ENCODE data around the gene TXNDC15. TPM values are rescaled to one million over a fixed set of nuclear protein-coding genes. Genes with fewer than 3 reads are reported as not detected.
"Not testable (repeated sequence)": the region's sequence is repeated elsewhere in the genome, so short reads cannot be mapped to it uniquely, and the experiment has no call there.

TXNDC15 gene
- total RNA-seq, 3 donors from 2014 or later (not counting 1 experiment from before 2014, with no cell fraction given) = 36.6 to 48.3 (median 47.8) TPM

- H3K4me1 ChIP-seq (ENCODE audit: control insufficient read depth, insufficient read depth, low read length) = peaks cover 11% of the 10 kb centered on the region
- H3K4me1 Mint-ChIP-seq = peaks cover 4% of the 10 kb centered on the region in 2 donors
- no peaks in the 10 kb centered on the region for H3K36me3 Mint-ChIP-seq
- H3K9me3 ChIP-seq (ENCODE audit: control insufficient read depth, insufficient read depth, low read length) = no peaks in the 10 kb centered on the region
- no peaks in the 10 kb centered on the region for H3K27me3 ChIP-seq (ENCODE audit: control insufficient read depth, insufficient read depth, low read length)
- WGBS (ENCODE audit: insufficient coverage) = under 1% methylated on average over 52 of the region's 54 CpGs
- peak; percentile 55 to 83 for DNase-seq
- H3K4me3 ChIP-seq (ENCODE audit: low read length) = peak overlapping the region; percentile 71
- no peaks in the 10 kb centered on the region for H3K9me3 Mint-ChIP-seq
- no peaks in the 10 kb centered on the region for H3K27me3 Mint-ChIP-seq (ENCODE audit: low read depth in 2 of 2)
- H3K36me3 ChIP-seq (ENCODE audit: control insufficient read depth, insufficient read depth, low read length) = peaks cover 3% of the 10 kb centered on the region
- peak overlapping the region; percentile 96 for H3K4me3 Mint-ChIP-seq
- peak; percentile 91 for TF ChIP-seq CTCF (IDR thresholded peaks at IDR 0.05)
- peak; percentile 15 to 25 (median 16) for ATAC-seq
- H3K27ac Mint-ChIP-seq = peak overlapping the region; percentile 91 to 94
- intact Hi-C loops (cut with micrococcal nuclease) = loop anchor here (1.0 to 10.0 kb wide), 6 partner anchors 60 to 601 kb away; partner anchors contain the start of genes C5orf24, CAMLG, JADE2 and SAR1B
- H3K27ac ChIP-seq (ENCODE audit: low read length) = peak overlapping the region; percentile 81
Measured at GRCh38 chr5:134905246-134905996, 31.2 kb downstream of the TXNDC15 start.

DNA sequence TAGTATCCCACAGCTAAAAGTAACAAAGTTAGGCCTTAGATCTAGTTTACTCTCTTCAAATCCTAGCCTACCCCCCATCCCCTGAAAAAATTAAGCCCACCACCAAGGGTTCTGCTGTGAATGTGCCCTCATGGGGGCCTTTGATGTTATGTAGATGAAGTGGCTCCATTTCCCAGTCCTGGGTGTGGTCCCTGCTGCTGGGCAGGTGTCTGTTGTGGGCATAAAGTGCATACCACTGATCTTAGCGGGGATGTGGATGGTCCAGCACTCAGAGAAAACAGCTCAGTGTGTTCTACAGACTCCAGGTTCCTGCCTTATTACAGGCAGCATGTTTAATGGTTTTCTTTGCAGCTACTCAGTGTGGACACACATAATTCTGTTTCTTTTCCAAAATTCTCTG, 32.6 kb downstream of the TXNDC15 start:
- Mint-ChIP-seq H3K27ac (peak overlapping the region; percentile 91 to 94), H3K9me3 (no peaks in the 10 kb centered on the region), H3K4me1 (peaks cover 4% of the 10 kb centered on the region in 2 donors), H3K4me3 (peak overlapping the region; percentile 55), H3K36me3 (no peaks in the 10 kb centered on the region), H3K27me3 (ENCODE audit: low read depth in 2 of 2) (no peaks in the 10 kb centered on the region)
- H3K4me1 ChIP-seq (ENCODE audit: control insufficient read depth, insufficient read depth, low read length) = peaks cover 11% of the 10 kb centered on the region
- no peak for DNase-seq
- no peaks in the 10 kb centered on the region for H3K27me3 ChIP-seq (ENCODE audit: control insufficient read depth, insufficient read depth, low read length)
- H3K36me3 ChIP-seq (ENCODE audit: control insufficient read depth, insufficient read depth, low read length) = peaks cover 11% of the 10 kb centered on the region
- WGBS (ENCODE audit: insufficient coverage) = 88% methylated on average over 1 of the region's 1 CpG
- no peaks in the 10 kb centered on the region for H3K9me3 ChIP-seq (ENCODE audit: control insufficient read depth, insufficient read depth, low read length)
- H3K27ac ChIP-seq (ENCODE audit: low read length) = no peak overlapping the region
- no peak overlapping the region for H3K4me3 ChIP-seq (ENCODE audit: low read length)
- ATAC-seq = no peak
- intact Hi-C loops (cut with micrococcal nuclease) = loop anchor here (10.0 kb wide), 3 partner anchors 272 to 602 kb away; partner anchors contain the start of genes JADE2 and SAR1B
- no peak for TF ChIP-seq CTCF (IDR thresholded peaks at IDR 0.05)

- H3K4me1 ChIP-seq (ENCODE audit: control insufficient read depth, insufficient read depth, low read length); H3K27me3 ChIP-seq (ENCODE audit: control insufficient read depth, insufficient read depth, low read length); H3K4me3 ChIP-seq (ENCODE audit: low read length); H3K9me3 ChIP-seq (ENCODE audit: control insufficient read depth, insufficient read depth, low read length); DNase-seq; ATAC-seq; H3K27ac ChIP-seq (ENCODE audit: low read length); H3K4me3 Mint-ChIP-seq; intact Hi-C loops (cut with micrococcal nuclease); H3K4me1 Mint-ChIP-seq; H3K27me3 Mint-ChIP-seq (ENCODE audit: low read depth in 2 of 2); H3K9me3 Mint-ChIP-seq; H3K36me3 Mint-ChIP-seq; H3K27ac Mint-ChIP-seq: not testable (repeated sequence)
- 94% methylated on average over 2 of the region's 2 CpGs for WGBS (ENCODE audit: insufficient coverage)
- H3K36me3 ChIP-seq (ENCODE audit: control insufficient read depth, insufficient read depth, low read length) = peaks cover 22% of the 10 kb centered on the region
Measured at GRCh38 chr5:134910752-134911151, 36.6 kb downstream of the TXNDC15 start.

DNA sequence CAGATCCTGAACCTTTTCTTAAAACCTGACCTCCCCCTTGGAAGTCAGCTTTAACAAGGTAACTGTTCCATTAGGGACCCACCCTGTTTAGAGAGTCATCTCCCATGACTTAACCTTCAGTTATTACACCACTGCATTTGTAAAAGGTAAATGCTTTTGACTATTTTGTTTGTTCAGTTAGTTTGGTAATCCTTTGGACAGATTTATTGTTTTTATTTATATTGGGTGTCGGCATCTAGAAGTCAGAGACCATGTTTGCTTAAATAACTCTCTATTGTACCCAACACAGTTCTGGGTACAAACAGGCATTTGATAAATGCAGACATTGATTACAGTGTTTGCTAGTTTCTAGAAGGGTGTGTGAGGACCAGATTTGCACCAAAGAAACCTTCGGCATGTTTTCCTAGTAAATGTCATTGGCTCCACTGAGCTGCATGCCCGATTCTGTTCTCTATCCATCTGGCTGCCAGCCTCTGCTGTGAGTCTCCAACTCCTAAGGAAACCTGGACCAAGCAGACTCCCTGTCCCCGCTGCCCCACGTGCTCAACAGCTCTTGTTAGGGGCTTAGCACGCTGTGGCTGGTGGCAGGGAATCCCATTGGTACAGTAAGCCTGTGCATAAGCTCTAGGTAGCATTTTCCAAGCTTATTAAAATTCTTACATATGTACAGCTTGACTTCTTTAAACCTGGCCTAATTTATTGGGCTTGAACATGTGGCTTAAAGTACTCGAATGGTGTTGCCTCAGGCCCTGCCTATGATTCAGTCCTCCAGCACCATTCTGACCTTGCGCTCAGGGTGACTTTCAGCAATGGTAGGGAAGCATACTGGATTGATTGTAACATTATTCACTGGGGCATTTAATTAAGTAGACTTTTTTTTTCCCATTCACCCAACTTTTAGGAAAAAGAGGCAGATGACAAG, 37.4 kb downstream of the TXNDC15 start:
- ATAC-seq = no peak
- Mint-ChIP-seq H3K36me3 (no peaks in the 10 kb centered on the region), H3K27me3 (ENCODE audit: low read depth in 2 of 2) (no peaks in the 10 kb centered on the region), H3K4me3 (no peak overlapping the region), H3K4me1 (peaks cover under 1% of the 10 kb centered on the region in 2 donors), H3K27ac (no peak overlapping the region), H3K9me3 (no peaks in the 10 kb centered on the region)
- TF ChIP-seq CTCF (IDR thresholded peaks at IDR 0.05) = no peak
- no peaks in the 10 kb centered on the region for H3K4me1 ChIP-seq (ENCODE audit: control insufficient read depth, insufficient read depth, low read length)
- H3K27me3 ChIP-seq (ENCODE audit: control insufficient read depth, insufficient read depth, low read length) = no peaks in the 10 kb centered on the region
- H3K36me3 ChIP-seq (ENCODE audit: control insufficient read depth, insufficient read depth, low read length) = peaks cover 22% of the 10 kb centered on the region
- 98% methylated on average over 7 of the region's 8 CpGs for WGBS (ENCODE audit: insufficient coverage)
- no peak overlapping the region for H3K27ac ChIP-seq (ENCODE audit: low read length)
- no peak for DNase-seq
- H3K4me3 ChIP-seq (ENCODE audit: low read length) = no peak overlapping the region
- intact Hi-C loops (cut with micrococcal nuclease) = no loop called here
- no peaks in the 10 kb centered on the region for H3K9me3 ChIP-seq (ENCODE audit: control insufficient read depth, insufficient read depth, low read length)
